ENCODE measurements around the gene PCYT1A.
"Not testable (repeated sequence)": the region's sequence is repeated elsewhere in the genome, so short reads cannot be mapped to it uniquely, and the experiment has no call there.

GRCh38 chr3:196316799-196317686 is 29.5 kb upstream of the PCYT1A start:
- not testable (repeated sequence) for TF ChIP-seq POLR2A (IDR thresholded peaks at IDR 0.05)
- TF ChIP-seq, protein P1, sequence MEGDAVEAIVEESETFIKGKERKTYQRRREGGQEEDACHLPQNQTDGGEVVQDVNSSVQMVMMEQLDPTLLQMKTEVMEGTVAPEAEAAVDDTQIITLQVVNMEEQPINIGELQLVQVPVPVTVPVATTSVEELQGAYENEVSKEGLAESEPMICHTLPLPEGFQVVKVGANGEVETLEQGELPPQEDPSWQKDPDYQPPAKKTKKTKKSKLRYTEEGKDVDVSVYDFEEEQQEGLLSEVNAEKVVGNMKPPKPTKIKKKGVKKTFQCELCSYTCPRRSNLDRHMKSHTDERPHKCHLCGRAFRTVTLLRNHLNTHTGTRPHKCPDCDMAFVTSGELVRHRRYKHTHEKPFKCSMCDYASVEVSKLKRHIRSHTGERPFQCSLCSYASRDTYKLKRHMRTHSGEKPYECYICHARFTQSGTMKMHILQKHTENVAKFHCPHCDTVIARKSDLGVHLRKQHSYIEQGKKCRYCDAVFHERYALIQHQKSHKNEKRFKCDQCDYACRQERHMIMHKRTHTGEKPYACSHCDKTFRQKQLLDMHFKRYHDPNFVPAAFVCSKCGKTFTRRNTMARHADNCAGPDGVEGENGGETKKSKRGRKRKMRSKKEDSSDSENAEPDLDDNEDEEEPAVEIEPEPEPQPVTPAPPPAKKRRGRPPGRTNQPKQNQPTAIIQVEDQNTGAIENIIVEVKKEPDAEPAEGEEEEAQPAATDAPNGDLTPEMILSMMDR (IDR thresholded peaks at IDR 0.05), result not testable (repeated sequence)
